Measurements from ENCODE around the gene B3GNT2.

DNA sequence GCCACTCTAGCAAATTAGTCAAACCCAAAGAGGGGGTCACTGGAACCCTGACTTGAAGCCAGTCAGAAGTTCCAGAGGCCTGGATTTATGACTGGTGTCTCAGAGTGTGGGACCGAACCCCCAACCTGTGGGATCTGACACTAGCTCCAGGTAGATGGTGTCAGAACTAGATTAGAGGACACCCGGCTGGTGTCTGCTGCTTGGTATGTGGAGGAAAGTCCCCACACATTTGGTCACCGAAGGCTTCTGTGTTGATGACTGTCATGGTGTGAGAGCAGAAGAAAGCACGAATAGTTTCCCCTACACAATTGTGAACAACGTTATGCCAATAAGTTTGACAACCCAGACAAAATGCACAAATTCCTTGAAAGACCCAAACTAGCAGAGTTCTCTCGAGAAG, 48.1 kb downstream of the B3GNT2 start:
- TF ChIP-seq, protein P1, sequence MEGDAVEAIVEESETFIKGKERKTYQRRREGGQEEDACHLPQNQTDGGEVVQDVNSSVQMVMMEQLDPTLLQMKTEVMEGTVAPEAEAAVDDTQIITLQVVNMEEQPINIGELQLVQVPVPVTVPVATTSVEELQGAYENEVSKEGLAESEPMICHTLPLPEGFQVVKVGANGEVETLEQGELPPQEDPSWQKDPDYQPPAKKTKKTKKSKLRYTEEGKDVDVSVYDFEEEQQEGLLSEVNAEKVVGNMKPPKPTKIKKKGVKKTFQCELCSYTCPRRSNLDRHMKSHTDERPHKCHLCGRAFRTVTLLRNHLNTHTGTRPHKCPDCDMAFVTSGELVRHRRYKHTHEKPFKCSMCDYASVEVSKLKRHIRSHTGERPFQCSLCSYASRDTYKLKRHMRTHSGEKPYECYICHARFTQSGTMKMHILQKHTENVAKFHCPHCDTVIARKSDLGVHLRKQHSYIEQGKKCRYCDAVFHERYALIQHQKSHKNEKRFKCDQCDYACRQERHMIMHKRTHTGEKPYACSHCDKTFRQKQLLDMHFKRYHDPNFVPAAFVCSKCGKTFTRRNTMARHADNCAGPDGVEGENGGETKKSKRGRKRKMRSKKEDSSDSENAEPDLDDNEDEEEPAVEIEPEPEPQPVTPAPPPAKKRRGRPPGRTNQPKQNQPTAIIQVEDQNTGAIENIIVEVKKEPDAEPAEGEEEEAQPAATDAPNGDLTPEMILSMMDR (IDR thresholded peaks at IDR 0.05; ENCODE audit: borderline replicate concordance, extremely low read depth, low read length, poor library complexity, severe bottlenecking): no peak
- TF ChIP-seq EZH2 (IDR thresholded peaks at IDR 0.05; ENCODE audit: borderline replicate concordance, low read depth, low read length, severe bottlenecking): no peak

All from DND-41 (cell line).